GM15510 (cell line): ENCODE data around the gene FRYL.

Source experiments
- POLR2A ChIP-seq: IDR thresholded peaks from 3 replicates; pipeline ENCODE4 v1.6.1; 2011; ENCODE audit warnings: borderline replicate concordance; ENCODE audit not compliant: insufficient read length; ENCODE audit errors: extremely low read depth

Gene FRYL

DNA sequence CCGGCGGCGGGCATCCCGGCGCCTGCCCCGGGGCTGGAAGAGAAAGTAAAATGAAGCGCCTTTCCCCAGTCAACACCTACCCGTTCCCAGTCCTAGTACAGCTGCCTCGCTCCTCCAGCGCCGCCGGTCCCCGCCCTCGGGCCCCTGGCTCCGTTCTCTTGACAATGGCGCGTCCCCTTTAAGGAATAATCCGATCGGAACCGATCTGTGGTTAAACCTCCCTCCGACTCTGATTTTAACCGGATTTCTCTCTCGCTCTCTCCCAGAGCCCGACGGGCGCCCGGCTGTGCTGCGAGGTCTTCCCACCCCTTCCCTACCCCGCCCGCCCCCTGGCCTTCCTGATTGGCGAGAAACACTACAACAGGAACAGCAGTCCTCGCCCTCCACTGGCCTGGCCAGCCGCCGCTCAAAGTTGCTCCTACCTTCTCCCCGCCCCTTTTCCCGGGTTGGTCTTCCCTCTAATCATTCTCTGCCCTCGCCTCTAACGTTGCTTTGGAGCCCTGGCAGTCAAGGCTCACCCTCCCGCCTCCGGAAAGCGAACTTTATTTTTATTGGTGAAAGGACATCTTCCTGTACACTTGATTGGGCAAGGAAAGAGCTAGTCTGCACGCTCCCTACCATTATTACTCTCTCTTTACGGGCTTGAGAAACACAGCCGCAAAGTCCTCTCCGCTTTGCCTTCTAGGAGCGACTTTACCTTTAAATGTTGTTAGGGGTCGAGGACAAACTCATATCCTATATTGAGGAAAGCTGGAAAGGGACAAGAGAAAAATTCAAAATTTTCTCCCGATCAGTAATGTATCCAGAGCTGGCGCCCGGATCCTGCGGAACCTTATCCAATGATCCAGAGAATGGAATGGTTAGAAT lies at the start of gene FRYL:
FRYL (minus strand) TSS at position 282 of the 867 bp plus-strand sequence. CDS start 145,869 bp downstream, outside the sequence.
- peak; percentile 64 for TF ChIP-seq POLR2A

DNA sequence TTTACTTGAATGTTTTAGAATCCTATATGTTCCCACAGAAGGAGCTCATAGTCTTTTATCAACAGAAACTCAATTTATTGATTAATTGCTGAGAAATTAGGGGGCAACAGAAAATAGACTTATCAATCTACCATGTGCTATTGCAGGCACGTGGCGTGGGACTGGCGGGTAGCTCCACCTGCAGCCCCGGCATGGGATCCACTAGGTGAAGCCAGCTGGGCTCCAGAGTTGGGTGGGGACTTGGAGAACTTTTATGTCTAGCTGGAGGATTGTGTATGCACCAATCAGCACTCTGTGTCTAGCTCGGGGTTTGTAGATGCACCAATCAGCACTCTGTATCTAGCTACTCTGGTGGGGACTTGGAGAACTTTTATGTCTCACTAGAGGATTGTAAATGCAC lies 47.5 kb upstream of the FRYL start:
- TF ChIP-seq POLR2A: no peak

DNA sequence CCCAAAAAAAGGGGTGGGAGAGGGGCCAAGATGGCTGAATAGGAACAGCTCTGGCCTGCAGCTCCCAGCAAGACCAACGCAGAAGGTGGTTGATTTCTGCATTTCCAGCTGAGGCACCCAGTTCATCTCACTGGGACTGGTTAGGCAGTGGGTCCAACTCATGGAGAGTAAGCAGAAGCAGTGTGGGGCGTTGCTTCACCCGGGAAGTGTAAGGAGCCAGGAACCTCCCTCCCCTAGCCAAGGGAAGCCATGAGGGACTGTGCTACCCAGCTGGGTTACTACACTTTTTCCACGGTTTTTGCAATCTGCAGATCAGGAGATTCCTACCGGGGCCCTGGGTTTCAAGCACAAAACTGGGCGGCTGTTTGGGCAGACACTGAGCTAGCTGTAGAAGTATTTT lies 36.9 kb upstream of the FRYL start:
- no peak for TF ChIP-seq POLR2A

DNA sequence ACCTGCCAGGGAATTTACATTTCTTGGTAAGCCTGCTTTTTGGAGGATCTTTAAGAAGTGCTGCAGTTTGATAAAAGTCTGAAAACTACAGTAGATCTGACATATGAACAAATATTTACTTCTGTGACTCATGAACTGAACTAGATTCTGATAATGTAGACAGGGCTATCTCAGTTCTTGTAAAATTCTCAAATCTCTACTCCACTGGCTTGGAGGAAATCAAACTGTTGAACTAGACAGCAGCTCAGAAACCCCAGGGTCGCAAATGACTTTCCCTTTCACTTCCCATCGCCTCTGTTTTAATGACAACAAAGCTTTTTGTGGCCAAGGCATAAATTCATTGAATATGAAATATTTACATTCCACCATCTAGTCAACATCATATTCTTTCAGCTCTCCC lies 35.4 kb upstream of the FRYL start:
- no peak for TF ChIP-seq POLR2A

DNA sequence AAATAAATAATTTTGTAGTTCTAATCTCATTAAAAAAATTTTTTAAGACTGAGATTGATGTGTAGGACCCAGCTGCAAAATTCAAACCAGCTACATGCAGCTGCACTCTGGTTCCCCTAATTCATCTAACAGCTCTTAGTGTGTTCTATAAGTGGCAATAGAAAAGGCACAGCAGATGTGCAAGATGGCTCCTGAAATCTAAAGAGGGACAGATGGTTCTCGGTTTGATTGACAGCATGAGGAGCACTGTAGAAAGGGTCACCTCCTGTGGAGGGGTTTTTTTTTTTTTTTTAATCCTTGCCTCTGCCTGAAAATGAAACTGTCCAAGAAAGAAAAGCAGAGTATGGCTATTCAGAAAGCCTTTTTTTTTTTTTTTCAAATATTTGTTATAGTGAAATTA lies 33.9 kb upstream of the FRYL start:
- TF ChIP-seq POLR2A: no peak

DNA sequence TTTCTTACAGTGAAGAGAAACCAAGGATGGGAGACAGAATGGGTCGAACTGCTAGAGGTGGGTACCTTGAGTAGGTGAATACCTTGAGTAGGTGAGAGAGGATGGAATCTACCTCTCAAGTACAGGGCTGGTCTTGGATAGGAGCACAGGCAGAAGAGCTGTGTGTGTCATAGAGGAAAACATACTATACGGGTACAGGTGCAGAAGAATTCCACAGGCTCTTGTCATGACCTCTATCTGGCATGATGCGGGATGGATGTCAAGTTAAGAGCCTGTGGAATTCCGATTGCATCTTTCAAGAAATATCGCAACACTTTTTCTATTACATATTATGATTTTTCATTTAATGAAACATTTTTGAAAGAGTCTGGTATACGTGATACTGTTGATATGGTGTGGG lies 32.8 kb upstream of the FRYL start:
- TF ChIP-seq POLR2A: no peak

DNA sequence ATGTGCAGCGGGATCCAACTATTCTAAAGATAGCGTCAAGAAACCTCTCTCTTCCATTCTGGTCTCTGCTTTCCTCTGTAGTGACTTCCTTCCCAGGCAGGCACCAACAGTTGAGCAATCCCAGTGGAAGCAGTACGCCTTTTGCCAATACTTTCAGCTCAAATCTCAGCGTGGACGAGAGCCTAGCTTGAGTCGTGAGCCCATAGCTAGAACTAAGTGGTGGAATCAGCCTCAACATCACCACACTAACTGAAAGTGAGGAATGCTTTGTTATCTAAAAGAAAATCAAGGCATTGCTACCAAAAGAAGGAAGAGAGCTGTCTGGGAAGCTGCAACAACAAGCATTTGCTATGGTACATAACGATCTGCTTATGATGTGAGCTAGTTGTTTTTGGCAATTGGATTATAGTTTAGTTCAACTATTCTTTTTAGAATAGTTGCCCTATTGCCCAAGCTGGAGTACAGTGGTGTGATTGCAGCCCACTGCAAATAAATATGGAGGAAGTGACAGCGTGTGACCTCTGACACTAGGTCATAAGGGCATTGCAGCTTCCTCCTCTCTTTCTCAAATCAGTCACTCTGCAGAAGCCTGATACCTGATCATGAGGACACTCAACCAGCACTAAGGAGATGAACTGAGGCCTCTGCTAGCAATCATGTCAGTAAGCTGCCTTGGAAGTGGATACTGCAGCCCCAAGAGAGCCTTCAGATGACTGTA lies 24.7 kb upstream of the FRYL start:
- no peak for TF ChIP-seq POLR2A

DNA sequence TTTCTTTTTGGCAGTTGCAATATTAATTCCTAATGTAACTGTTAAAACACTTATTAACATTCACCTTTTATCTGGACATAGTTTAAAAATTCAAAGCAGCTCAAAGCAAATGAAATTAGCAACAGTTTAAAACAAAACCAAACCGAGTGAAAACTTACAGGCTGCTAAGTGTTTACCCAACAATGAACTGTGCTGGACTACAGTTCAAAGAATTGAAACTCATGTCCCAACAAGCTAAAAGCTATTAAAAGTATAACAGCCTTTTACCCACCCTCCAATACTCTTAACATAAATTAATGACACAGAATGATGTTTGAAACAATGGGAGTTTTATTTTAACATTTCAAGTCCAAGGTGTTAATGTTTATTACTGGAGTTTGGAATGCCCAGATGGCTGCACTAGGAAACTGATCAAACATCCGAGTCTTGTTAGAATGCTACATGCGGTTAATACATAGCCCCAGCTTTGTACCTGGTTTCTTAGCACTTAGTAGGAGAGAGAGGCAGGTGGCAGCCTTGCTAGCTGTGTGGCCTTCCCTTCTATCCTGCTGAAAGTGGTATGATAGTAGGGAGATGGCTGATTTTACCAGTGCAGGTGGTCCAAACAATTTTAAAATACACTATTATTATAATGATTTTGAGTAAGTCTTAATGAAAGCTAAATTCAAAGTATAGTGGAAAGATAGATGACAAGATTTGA lies 21.1 kb upstream of the FRYL start:
- no peak for TF ChIP-seq POLR2A

DNA sequence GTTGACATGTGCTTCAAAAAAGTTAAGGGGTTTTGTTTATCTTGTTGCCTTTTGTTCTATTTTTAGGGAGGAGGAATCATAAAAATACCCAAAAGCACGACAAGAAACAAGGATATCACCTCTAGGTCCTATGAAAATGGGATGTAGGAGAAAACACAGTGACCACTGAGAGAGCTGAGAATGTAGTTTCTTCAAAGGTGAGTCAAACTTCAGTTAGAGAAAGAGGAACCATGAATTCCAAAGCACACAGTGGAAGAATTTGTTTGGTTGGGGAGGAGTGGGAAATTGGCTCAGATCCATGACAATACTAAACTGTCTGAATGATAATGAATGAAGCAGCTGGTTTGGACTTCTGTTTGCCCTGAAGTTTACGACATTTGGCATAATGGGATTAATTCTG lies 19.1 kb upstream of the FRYL start:
- TF ChIP-seq POLR2A: no peak

DNA sequence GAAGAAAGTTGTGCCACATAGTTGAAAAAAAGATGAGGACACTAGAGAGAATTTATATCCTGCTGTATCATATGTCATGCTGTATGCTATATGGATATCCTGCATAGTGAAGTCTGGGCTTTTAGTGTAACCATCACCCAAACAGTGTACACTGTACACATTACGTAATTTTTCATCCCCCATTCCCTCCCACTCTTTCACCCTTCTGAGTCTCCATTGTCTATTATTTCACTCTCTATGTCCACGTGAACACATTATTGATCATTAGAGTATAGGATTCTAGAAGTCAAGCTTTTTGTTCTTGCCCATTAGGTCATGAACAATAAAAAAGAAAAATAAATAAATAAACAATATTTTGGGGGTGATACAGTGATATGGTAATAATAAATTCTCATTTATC lies 18.0 kb upstream of the FRYL start:
- no peak for TF ChIP-seq POLR2A

DNA sequence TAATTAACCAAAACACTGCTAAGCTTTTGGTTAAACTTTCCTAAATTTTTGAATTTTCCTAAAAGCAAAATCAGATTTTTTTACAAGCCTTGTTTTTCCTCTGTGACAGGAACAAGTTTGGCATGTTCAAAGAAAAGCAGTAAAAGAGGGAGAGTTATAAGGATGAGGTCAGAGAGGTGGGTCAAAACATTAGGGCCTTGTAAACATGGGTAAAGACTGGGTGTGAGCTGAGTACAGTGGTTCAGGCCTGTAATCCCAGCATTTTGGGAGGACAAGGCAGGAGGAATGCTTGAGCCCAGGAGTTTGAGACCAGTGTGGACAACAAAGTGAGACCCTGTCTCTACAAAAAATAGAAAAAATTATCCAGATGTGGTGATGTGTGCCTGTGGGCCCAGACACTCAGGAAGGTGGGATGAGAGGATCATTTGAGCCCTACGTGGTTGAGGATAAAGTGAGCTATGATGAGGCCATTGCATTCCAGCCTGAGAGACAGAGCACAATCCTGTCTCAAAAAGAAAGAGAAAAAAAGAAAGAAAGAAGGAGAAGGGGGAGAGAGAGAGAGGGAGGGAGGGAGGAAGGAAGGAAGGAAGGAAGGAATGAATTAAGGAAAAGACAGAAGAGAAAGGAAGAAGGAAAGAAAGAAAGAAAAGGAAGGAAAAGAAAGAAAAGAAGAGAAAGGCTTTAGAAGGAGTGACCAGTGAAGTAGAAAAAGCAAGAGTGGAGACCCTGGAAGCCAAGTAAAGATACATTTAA lies 17.0 kb upstream of the FRYL start:
- no peak for TF ChIP-seq POLR2A

DNA sequence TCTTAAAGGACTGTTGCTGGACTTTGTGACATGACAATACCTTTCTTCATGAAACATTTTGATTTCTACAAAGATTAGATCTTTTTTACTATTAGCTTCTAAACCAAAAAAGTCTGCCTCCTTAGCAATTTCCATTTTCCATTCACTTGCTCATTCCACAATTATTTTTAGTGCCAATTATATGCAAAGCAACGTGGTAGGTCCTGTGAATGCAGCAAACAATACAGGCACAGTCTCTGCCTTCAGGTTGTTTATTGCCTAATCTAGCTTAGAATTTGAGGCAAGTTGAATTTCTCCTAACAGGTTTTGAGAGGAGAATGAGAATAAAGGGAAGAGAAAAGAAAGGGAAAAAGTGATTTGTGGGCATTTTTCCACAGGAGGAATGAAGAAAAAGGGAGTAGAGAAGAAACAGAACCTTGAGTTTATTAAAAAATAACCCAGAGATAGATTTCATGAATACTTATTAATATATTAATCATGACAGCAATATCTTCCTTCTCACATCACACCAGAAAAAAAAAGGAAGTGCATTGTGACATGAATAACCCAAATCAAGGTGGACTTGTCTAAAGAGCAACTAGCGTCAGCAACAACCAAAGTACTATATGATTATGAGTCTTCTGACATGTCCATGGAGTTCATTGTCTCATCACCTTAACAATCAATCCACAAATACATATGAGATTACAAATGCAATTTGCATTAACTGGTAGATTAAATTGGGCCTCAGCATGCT lies 16.3 kb upstream of the FRYL start:
- no peak for TF ChIP-seq POLR2A

DNA sequence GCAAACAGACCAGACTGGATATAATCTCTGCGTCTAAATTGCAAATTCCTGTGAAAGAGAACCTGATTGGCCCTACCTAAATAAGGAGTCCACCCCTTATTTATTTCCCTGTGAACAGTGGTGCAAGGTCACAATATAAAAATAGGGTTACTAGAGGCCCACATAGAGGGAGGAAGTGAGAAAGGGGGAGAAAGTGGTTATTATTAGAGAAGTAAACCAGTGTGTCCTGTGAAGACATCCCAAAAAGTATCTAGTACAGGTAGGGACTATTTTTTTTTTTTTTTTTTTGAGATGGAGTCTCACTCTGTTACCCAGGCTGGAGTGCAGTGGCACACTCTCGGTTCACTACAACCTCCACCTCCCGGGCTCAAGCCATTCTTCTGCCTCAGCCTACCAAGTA lies 15.0 kb upstream of the FRYL start:
- TF ChIP-seq POLR2A: no peak

DNA sequence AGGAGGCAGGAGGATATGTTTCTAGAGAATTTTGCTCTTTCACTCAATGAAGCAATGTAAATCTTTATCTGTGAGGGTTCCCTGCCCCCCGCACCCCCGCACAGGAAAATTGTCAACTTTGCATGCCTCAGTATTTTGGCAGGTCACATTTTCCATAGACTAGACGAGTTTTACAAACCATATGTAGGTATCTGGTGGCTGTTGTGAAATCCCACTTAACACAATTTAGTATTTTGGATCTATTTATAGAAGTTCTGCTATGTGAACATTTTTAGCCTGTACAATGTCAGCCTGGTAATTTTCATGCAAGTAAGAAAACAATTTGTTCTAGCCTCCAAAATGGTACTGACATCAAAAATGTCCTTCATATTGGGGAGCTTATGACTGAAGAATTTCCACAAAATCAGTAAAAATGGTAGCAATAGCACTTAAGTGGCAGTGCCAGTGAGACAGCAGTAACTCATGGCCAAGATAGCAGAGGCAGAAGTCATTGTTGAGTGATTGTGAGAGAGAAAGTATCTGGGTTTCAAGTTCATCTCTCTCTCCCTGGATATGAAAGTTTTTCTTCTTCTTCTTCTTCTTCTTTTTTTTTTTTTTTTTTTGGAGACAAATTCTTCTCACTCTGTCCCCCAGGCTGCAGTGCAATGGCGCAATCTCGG lies 12.4 kb upstream of the FRYL start:
- TF ChIP-seq POLR2A: no peak

DNA sequence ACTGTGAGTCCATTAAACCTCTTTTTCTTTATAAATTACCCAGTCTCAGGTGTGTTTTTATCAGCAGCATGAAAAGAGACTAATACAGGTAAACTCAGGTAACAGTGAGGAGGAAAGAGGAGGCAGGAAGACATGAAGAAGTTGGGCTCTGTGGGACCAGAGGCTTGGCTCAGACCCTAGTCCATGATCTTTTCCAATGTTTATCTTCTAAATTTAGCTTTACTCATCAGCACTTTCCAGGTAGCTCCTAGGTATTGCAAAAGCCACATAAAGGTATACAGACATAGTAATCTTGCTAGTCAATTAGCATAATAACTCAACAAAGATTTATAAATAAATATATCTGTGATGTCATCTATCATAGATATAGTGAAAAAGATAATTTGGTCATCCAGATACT lies 11.2 kb upstream of the FRYL start:
- TF ChIP-seq POLR2A: no peak
